GM18526 (cell line): Measurements from ENCODE around the gene FOXA1.

Source experiments
- POLR2A ChIP-seq: IDR thresholded peaks from 3 replicates; pipeline ENCODE4 v1.6.1; 2011; ENCODE audit not compliant: insufficient read length; ENCODE audit errors: extremely low read depth

Gene FOXA1

DNA sequence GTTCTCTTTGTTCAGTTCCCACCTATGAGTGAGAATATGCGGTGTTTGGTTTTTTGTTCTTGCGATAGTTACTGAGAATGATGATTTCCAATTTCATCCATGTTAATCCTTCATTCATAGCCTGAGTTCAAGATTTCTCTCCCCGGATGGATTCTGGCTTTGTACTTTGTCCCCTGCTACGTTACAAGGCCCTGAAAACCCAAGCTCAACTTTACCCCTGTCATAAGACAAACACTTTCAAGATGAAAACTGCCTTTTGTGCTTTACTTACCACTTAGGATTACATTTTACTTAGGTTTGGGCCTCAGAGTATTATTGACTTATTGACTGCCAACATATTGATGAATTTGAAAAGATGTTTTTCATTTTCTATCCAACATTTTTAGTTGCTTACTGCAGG lies 36.3 kb downstream of the FOXA1 start:
- no peak for TF ChIP-seq POLR2A

GRCh38 chr14:37553935-37554550 lies 41.0 kb downstream of the FOXA1 start:
- TF ChIP-seq POLR2A: no peak

DNA sequence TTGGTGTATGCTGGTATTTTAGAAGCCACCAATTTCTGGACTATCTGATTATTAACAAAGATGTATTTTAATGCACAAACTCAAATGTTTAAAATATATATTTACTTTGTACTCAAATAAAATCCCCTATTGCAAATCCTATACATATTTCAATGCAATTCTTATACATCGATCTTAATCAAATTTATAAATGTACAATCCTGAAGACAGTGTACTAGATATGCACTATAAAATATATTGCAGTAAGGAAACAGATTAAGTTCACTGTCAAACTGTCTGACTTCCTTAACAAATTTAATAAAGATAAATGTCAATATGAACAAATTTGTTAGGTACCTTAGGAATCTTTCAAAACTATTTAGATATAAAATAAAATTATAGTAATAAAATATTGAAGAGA lies 43.9 kb downstream of the FOXA1 start:
- TF ChIP-seq POLR2A: no peak

- no peak for TF ChIP-seq POLR2A
These were observed 44.5 kb downstream of the FOXA1 start for GRCh38 chr14:37550511-37550910.

DNA sequence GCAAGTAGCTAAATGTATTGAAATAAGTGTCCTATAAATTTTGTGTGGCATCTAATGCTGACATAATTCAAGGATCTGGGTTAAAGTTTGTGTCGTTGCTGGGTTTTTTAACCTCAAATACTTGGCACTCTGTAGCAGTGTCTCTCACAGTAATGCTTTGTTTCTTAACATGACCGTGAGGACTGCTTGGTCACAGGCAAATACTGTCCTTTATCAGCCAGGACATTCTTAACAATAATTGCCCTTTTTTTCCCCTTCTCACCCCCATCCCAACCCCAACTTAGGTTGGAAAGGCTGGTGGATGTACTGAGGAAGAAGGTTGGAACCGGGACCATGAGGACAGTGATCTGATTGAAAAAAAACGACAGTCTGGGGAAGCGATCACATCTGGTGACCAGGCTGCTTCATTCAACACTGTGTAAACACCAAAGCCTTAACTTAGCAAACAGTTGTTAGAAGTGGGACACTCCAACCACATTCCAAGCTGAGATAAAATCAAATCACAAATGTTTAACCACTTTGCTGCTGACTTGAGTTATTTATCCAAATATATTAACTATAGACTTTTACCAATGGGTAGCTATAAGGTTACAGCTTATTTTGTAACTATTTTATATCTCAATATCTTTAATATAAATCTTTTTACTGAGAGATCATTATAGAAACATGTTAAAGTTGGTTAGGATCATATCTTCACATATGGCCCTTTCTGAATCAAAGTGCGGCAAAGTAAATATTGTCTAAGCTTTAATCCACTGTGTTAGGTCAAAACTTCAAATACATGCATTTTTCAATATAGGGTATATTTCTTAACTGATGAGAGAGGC lies 48.2 kb downstream of the FOXA1 start:
- TF ChIP-seq POLR2A: no peak

- TF ChIP-seq POLR2A: no peak
These were observed 49.9 kb downstream of the FOXA1 start for GRCh38 chr14:37545174-37545573.

GRCh38 chr14:37544407-37544806 lies 50.6 kb downstream of the FOXA1 start:
- no peak for TF ChIP-seq POLR2A

DNA sequence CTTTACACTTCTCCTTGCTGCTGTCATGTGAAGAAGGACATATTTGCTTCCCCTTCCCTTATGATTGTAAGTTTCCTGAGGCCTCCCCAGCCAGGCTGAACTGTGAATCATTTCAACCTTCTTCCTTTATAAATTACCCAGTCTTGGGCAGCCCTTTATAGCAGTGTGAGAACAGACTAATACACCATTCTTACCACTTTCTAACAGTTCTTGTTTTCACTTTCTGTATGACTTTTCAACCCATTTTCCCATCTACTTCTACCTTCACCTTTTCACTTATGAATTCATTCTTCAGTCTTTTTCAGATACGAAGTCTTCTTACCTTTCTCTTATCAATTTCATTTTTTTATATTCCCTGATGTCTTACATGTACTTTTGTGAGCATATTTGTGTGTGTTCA lies 55.1 kb downstream of the FOXA1 start:
- TF ChIP-seq POLR2A: no peak
